D721Med (cell line): ENCODE data around the gene VWA3B.
"Not testable (repeated sequence)": the region's sequence is repeated elsewhere in the genome, so short reads cannot be mapped to it uniquely, and the experiment has no call there.

Experiments used
- DNase-seq: peaks from one replicate; pipeline ENCODE4 v3.0.0; 2011; ENCODE audit warnings: low spot score; ENCODE audit not compliant: insufficient read length
- FAIRE-seq: peaks from 2 replicates; lab custom pipeline; 2011; peaks lifted over from hg19 to GRCh38; lab: Jason Lieb, UNC
- CTCF ChIP-seq: IDR thresholded peaks from 2 replicates; pipeline ENCODE4 v1.5.1; 2012; ENCODE audit warnings: mild to moderate bottlenecking, control low read depth; ENCODE audit not compliant: insufficient read depth; ENCODE audit errors: missing control alignments

The VWA3B gene

GRCh38 chr2:98245491-98245890, 158.5 kb downstream of the VWA3B start:
- DNase-seq = no peak
- TF ChIP-seq CTCF = no peak
- FAIRE-seq = no peak

- FAIRE-seq = no peak
- no peak for DNase-seq
- no peak for TF ChIP-seq CTCF
Measured at GRCh38 chr2:98247383-98247782, 160.4 kb downstream of the VWA3B start.

GRCh38 chr2:98252038-98252773, 165.2 kb downstream of the VWA3B start:
- DNase-seq = no peak
- no peak for FAIRE-seq
- TF ChIP-seq CTCF = no peak

- no peak for DNase-seq
- FAIRE-seq = no peak
- TF ChIP-seq CTCF = no peak
Measured at GRCh38 chr2:98253461-98254070, 166.6 kb downstream of the VWA3B start.

GRCh38 chr2:98254504-98255059, 167.6 kb downstream of the VWA3B start:
- FAIRE-seq (no peak), DNase-seq (no peak)
- no peak for TF ChIP-seq CTCF

- DNase-seq = no peak
- no peak for TF ChIP-seq CTCF
- no peak for FAIRE-seq
Measured at GRCh38 chr2:98258906-98259305, 171.9 kb downstream of the VWA3B start.

- FAIRE-seq (no peak), DNase-seq (no peak)
- no peak for TF ChIP-seq CTCF
Measured at GRCh38 chr2:98263362-98263761, 176.4 kb downstream of the VWA3B start.

- not testable (repeated sequence) for FAIRE-seq, DNase-seq
Measured at GRCh38 chr2:98268225-98268624, 181.3 kb downstream of the VWA3B start.
